ENCODE measurements around the gene CARHSP1.

The CARHSP1 gene

DNA sequence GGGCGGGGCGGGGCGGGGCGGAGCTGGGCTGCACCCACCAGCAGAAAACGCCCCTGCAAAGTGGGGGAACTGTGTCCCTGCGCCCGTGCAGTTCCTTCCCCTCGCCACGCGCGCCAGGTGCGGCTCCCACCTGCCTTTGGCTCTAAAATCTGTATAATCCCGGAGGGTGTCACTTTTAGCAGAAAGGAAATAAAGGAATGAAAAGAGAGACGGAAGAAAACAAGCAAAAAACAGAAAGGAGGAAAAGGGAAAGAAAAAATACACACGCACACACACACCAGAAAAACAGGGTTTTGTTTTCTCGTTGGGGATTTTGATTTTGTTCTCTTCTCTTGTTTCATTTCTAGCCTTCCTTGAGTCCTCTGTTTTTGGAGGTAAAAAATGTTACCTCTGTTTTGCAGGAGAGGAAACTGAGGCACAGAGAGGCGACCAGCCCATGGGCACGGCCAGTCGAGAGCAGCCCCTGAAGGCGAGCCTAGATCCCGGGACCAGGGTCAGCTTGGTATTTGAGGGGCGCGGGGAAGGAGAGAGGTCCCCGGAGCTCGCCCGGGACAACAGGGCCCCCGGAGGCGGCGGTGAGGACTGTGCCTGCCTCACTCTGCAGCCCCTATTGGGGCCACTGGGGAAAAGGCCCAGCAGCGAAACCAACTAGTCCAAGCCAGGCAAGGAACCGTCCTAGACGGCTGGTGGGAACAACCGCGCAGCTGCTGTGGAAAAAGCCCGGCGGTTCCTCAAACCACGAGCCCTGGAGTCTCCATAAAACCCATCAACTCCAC, 594 bp upstream of the CARHSP1 start:
- no peak for DNase-seq

- DNase-seq, result peak; percentile 34 to 45
Measured at GRCh38 chr16:8867932-8868415, 832 bp downstream of the CARHSP1 start.

DNA sequence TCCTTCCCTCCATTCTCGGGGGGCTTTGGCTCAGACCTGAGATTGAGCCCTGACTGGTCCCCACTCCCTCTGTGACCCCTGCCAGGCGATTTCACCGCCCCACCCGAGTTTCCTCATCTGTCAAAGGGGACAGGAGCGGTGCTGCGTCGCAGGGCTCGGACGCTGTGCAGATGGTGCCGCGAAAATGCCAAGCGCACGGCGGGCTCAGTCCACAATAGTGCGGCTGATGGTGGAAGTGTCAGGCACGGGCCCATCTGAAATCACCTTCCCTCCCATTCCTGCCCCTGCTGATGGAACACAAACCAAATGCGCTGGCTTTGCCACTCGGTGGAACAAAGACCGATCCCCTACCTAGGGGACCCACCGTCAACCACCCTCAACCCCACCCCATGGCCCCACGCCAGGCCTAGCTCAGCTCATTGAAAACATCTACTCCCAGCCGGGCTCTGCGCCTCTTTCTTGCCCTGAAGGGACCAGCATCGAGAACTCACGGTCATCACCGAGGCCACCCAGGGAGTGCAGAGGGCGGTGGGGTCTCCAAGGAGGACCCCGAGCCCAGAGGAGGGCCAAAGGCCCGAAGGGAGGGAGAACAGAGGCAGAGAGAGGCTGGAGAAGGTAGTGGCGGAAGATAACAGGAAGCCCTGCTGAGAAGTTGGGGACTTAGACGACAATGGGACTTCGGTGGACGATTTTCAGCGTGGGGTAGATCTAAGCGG, 1.4 kb downstream of the CARHSP1 start:
- DNase-seq, result no peak

DNA sequence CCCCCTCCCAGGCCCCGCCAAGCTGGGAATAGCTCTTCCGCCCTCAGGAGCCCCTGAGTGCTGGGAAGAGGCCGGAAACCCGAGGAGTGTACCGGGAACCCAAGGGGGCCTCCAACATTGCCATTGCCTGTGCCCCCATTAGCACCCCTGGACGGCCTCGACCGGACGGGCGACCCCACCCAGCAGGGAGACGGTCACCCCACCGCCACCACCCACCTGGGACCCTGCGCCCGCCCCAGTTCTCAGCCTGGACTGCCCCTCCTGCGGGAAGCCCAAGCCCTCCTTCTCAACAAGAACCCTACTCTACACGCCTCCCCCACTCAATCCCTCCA, 2.0 kb downstream of the CARHSP1 start:
- DNase-seq, result no peak

- no peak for DNase-seq
Measured at GRCh38 chr16:8866118-8866883, 2.5 kb downstream of the CARHSP1 start.

GRCh38 chr16:8865145-8865882, 3.5 kb downstream of the CARHSP1 start:
- no peak for DNase-seq

- no peak for DNase-seq
Measured at GRCh38 chr16:8864480-8865110, 4.2 kb downstream of the CARHSP1 start.

- no peak for DNase-seq
Measured at GRCh38 chr16:8863594-8864424, 5.0 kb downstream of the CARHSP1 start.

DNA sequence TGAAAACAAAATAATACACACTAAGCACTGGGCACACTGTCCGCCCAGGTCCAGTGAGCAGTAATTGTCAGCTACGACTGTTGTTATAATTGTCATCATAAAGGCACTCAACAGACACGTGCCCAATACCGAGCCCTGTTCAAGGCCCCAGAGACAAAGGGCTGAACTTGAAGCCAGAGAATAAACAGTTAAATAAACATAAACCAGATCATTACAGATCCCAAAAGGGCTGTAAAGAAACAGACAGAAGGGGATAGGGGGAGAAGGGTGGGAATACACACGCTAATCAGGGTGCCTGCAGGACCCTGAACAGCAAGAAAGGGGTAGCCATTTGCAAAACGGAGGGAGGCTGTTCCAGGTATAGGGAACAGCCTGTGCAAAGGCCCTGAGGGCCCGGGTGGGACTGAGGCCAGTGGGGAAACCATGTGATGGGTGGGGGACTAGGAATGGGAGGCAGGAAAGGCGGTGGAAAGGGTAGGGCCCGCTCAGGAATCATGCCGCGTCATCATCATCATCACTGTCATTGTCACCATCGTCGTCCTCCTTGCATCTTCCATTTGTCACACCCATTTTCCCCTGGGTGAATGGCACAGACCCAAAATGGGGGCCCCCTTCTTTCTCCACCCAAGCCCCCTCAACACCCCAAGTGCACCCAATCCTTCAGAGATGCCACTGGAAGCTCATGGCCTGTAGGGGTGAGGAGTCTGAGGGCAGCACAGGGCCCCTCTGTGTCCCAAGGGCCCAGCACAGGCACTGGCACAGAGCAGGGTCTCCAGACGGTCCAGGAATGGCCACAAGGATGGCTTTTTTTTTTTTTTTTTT, 6.3 kb downstream of the CARHSP1 start:
- no peak for DNase-seq

GRCh38 chr16:8861563-8862308, 7.1 kb downstream of the CARHSP1 start:
- no peak for DNase-seq

GRCh38 chr16:8859913-8860881, 8.6 kb downstream of the CARHSP1 start:
- no peak for DNase-seq

DNA sequence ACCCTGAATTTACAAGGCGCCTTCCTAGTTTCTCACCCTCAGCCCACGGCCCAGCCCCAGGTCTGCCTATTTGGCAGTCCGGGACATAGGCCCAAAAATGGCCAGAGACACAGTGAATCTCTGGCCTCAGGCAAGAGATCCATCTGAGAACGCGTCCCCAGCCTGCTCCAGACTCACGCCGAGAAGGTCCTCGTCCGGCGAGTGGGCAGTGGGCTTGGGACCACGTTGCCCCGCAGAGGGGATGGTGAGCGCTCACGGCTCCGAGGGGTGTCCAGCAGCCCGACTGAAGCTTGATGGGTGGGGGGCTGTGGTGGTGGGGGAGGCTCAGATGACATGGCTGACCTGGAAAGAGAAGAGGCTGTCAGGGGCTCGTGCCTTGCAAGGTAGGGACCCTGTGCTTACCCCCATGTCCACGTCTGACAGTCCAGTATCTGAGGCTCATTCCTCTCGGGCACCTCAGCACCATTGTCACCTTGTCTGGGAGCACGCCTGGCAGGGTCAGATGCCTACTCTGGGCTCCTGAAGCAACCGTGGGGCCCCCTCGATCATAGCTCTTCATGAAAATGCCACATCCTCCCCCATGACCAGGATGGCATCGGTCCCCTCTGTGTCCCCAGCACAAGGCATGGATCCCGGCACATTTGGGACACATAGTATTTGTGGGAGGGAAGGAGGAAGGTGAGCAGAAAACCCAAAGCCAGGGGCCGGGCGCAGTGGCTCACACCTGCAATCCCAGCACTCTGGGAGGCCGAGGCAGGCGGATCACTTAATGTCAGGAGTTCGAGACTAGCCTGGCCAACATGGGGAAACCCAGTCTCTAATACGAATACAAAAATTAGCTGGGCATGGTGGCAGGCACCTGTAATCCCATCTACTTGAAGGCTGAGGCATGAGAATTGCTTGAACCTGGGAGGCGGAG, 9.6 kb downstream of the CARHSP1 start:
- no peak for DNase-seq

DNA sequence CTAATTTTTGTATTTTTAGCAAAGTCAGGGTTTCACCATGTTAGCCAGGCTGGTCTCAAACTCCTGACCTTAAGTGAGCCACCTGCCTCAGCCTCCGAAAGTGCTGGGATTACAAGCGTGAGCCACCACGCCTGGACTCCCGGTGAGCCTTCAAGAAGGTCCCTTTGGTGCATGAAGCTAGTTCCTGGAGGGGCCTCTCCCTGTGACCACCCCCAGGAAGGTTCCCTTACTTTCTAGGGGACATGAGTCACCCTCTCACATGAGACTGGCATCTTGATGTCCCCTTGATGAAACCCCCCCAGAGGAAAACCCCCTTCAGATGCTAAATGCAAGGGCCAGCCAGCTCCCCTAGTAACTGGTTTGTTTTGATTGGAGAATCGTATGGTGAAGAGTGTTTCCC, 12.8 kb downstream of the CARHSP1 start:
- no peak for DNase-seq

GRCh38 chr16:8855051-8855786, 13.6 kb downstream of the CARHSP1 start:
- DNase-seq, result no peak

- DNase-seq, result no peak
Measured at GRCh38 chr16:8854298-8854948, 14.4 kb downstream of the CARHSP1 start.

- no peak for DNase-seq
Measured at GRCh38 chr16:8853611-8854010, 15.2 kb downstream of the CARHSP1 start.
